ENCODE results near the gene EIF4G3.

GRCh38 chr1:20936621-20937020, 240.1 kb downstream of the EIF4G3 start:
- TF ChIP-seq CTCF (optimal IDR thresholded peaks at IDR 0.05 in 1 of 3, IDR thresholded peaks at IDR 0.05 in 1 of 3, conservative IDR thresholded peaks at IDR 0.05 in 1 of 3; ENCODE audit: extremely low read depth in 1 of 3, insufficient read depth in 2 of 3, low read length in 3 of 3) (no peak), EZH2 (IDR thresholded peaks at IDR 0.05; ENCODE audit: low read length) (no peak)
